Brain microvascular endothelial cell (primary cell): ENCODE data around the gene CD1D.

Experiments used
- DNase-seq: peaks from one replicate; pipeline ENCODE4 v3.0.0-alpha.2; 2020
- H3K27ac ChIP-seq: fragments of 250-450 bp; sonication (Bioruptor Pico); 2 replicates; pipeline ENCODE4 v1.5.1; 2020; ENCODE audit warnings: mild to moderate bottlenecking, moderate library complexity
- H3K27me3 ChIP-seq: fragments of 250-450 bp; sonication (Bioruptor Pico); replicated peaks from 2 replicates; pipeline ENCODE4 v1.5.1; 2020; ENCODE audit warnings: mild to moderate bottlenecking
- H3K36me3 ChIP-seq: fragments of 250-450 bp; sonication (Bioruptor Pico); replicated peaks from 2 replicates; pipeline ENCODE4 v1.5.1; 2020; ENCODE audit warnings: mild to moderate bottlenecking
- H3K4me3 ChIP-seq: 2 replicates; pipeline ENCODE4 v1.5.1; 2011; ENCODE audit warnings: low read depth, mild to moderate bottlenecking, control low read depth, low read length, moderate library complexity
- CTCF ChIP-seq: IDR thresholded peaks from 2 replicates; pipeline ENCODE4 v1.5.1; 2011; ENCODE audit warnings: low read depth, mild to moderate bottlenecking, moderate library complexity, low read length, control low read depth, inconsistent platforms; ENCODE audit errors: missing control alignments
- in situ Hi-C: cut with HindIII; loops from 2 replicates; pipeline ENCODE4 v1.10.0; 2017; ENCODE audit warnings: low sequenced_read_pairs, low pct_ligation_motif_present

The CD1D gene

DNA sequence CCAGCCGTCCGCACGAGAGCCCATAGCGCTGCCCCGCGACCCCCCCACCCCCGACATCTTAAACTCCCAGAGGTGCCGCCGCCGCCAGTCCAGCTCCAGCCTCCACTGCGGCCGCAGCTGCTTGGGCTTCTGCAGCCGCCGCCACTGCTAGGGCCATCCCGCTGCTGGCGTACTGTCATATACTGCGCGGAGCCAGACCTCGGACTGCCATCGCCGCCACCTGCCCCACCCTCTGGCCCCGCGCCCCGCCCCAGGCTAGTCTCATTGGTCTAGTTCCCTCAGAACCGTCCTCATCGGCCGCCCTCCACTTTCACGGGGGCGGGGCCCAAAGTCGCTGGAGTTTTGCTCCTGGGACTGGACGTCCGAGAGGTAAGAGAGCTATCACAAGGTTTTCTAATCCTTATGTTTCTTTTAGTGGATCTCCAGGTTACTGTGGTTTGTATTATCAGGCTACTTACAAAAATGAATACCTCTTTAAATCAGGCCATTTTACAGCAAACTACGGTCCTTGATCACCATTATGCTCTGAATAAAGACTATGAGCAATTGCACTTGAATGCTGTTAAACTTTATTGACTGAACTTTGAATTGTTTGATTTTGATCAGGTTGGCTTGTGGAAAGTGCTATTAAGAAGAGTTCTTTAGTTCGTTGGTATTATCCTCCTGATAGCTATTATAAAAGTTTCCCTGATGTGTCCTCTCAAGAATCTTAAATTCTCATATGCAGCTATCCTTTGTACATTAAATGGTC, 2.8 kb upstream of the CD1D start:
- H3K4me3 ChIP-seq, result peak overlapping the region; percentile 54
- no peaks in the 10 kb centered on the region for H3K36me3 ChIP-seq
- H3K27ac ChIP-seq, result no peak overlapping the region
- in situ Hi-C loops, result no loop called here
- DNase-seq, result peak; percentile 79
- TF ChIP-seq CTCF, result no peak
- peaks cover 10% of the 10 kb centered on the region for H3K27me3 ChIP-seq

DNA sequence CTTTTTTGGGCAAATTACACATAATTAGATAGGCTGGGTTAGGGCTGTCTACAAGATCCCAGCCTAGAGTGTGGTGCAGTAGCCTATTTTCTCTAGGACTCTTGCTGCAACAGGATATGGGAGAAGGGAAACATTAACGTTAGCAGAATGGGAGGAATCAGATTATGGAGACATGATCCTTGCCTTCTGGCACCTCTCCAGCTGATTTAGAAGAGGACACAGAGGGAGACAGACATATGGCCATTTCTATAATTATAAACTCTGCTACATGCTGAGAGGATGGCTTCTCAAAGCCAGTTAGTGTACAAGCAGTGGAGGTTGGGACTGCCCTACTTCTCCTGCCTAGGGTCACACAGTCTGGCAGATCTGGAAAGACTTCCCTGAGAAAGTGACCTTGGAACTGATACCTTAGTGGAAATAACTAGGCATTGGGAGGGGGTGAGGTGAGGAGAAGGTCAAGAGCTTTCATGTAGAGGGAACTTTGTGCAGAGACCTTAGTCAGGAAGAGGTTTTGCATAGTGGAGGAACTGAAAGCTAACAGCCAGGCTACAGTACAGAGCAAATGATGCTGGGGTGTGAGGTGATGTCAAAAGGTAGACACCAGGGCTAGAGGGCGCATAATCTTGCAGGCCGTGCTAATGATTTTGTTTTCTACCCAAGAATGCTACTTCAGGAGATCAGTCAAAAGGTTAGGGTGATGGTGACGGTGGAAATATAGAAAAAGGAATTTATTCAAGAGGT, 1.2 kb upstream of the CD1D start:
- DNase-seq, result no peak
- no peak for TF ChIP-seq CTCF

GRCh38 chr1:158181577-158181922, 855 bp downstream of the CD1D start:
- peak overlapping the region; percentile 47 for H3K4me3 ChIP-seq
- TF ChIP-seq CTCF, result no peak
- no peak for DNase-seq

More for the DNA sequence above, 1.2 kb upstream of the CD1D start:
- in situ Hi-C loops, result no loop called here
- H3K27me3 ChIP-seq, result peaks cover 10% of the 10 kb centered on the region
- H3K4me3 ChIP-seq, result no peak overlapping the region
- H3K27ac ChIP-seq, result no peak overlapping the region
- no peaks in the 10 kb centered on the region for H3K36me3 ChIP-seq

DNA sequence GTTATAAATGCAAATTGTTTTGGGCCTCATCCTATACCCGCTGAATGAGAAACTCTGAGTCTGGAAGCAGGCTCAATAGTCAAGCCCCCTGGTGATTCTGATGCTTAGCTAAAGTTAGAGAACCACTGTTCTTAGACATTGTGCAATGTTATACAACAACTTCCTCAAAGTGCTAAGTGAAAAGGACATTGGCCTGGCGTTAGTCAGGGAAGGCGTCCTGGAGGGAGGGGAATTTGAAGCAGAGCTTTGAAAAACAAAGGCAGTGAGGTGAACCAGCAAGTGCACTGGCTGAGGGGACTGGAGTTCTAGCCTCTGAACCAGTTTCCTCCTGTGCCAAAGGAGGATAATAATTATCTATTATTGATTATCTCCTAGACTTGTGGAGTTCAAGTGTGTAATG, 5.1 kb downstream of the CD1D start:
- TF ChIP-seq CTCF, result no peak
- no peak for DNase-seq
- H3K27me3 ChIP-seq, result peaks cover 11% of the 10 kb centered on the region

More at GRCh38 chr1:158181577-158181922, 855 bp downstream of the CD1D start:
- no peak overlapping the region for H3K27ac ChIP-seq
- in situ Hi-C loops, result no loop called here
- H3K27me3 ChIP-seq, result peaks cover 10% of the 10 kb centered on the region
- no peaks in the 10 kb centered on the region for H3K36me3 ChIP-seq

GRCh38 chr1:158186180-158186579, 5.5 kb downstream of the CD1D start:
- peaks cover 9% of the 10 kb centered on the region for H3K27me3 ChIP-seq
- in situ Hi-C loops, result no loop called here
- no peaks in the 10 kb centered on the region for H3K36me3 ChIP-seq
- no peak overlapping the region for H3K27ac ChIP-seq
- DNase-seq, result no peak
- H3K4me3 ChIP-seq, result no peak overlapping the region
- no peak for TF ChIP-seq CTCF

More for the DNA sequence above, 5.1 kb downstream of the CD1D start:
- Histone ChIP-seq H3K4me3 (no peak overlapping the region), H3K27ac (no peak overlapping the region), H3K36me3 (no peaks in the 10 kb centered on the region)
- in situ Hi-C loops, result no loop called here
